Measurements from ENCODE around the gene IL16.
A peak's percentile ranks its signal among the peaks of the same experiment; 100 is the strongest.

IL16 gene

DNA sequence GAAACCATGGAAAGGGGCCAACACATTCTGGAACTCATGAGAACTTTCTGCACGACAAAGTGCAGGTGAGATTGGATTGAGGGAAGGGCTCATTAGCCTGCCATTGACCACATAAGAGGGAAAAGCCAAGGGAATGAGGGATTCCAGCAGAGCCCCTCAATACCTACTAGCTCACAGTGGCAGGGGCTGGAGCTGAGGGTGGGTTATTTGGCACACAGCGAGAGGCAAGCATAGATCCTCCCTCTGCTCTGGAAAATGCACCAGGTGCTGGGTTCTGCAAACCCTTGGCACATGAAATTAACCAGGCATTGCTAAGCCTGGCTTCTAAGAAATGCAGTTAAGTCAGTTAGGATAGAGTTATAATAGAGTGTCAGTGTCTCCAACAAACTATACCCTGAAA is 60.8 kb downstream of the IL16 start:
- no peak for DNase-seq

DNA sequence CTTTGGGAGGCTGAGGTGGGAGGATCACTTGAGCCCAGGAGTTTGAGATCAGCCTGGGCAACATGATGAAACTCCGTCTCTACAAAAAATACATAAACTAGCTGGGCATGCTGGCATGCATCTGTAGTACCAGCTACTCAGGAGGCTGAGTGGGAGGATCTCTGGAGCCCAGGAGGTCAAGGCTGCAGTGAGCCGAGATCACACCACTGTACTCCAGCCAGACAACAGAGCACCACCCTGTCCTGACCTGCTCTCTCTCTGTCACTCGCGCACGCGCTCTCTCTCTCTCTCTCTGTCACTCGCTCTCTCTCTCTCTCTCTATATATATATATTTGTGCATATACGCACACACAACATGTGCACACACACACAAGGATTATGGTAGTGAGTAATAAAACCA is 61.8 kb downstream of the IL16 start:
- DNase-seq: no peak

DNA sequence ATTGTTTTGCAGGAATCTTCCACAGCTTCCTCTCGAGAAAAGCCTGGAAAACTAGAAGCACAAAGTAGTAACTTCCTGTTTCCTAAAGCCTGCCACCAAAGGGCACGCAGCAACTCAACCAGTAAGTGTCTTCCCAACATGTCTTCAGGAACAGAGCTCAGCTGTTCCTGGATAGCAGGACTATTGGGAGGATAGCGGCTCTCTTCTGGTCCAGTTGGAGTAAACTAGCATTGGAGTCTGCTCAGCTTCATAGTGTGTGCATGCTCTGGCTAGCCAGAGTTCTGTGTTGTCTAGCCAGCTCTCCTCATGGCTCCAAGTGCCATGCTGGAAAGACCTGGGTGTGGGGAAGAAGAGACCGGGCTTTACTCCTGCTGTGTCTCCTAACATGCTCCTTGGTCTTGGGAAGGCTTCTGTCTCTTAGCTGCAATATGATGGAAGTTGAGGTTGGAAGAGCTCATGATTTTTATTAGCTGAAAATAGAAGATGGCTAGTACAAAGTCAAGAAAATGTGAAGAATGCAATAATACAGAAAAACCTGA is 63.1 kb downstream of the IL16 start:
- DNase-seq: no peak

DNA sequence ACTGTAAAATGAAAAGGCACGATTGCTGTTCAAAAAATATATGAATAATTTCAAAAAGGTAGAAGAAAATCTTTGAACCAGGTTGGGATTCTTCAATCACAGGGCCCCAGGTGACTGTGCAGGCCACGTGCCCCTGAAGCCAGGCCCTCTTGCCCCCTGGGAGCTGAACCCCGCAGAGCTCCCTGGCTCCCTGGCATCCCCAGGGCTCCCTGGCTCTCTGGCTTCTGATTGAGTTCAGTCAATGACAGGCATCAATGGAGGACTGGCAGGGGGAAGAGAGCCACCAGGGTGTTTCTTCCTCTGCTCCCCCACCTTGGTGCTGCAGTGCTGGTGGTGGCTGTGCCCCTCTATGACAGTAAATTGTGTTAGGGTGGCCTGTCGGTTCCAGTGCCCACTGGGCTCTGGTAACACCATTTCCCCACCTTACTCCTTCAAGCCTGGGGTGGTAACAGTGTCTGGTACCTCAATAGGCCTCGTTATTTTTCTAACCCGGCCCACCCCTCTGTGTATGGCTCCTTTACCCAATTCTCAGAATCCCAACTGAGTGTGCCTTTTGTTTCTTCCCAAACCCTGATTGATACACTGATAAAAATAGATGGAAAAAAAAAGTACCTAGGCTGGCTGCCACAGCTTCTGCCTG is 64.6 kb downstream of the IL16 start:
- DNase-seq: no peak

DNA sequence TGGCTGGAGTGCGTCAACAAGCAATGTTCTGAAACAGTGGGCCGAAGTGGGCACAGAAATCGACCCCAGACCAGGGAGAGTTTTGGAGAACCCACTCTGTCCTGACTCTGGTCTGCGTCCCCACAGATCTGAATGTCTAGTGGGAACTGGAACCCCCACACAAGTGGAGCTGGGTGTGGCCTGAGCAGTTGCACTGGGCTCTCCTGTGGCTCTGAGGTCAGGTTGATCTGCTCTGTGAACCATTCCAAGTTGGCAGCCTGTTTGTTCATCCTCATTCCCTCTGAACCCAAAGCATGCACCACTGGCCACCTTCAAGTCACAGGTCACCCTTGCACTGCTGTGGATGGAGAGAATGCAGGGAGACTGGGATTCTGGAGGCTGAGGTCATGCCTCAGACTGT is 66.8 kb downstream of the IL16 start:
- DNase-seq: no peak

DNA sequence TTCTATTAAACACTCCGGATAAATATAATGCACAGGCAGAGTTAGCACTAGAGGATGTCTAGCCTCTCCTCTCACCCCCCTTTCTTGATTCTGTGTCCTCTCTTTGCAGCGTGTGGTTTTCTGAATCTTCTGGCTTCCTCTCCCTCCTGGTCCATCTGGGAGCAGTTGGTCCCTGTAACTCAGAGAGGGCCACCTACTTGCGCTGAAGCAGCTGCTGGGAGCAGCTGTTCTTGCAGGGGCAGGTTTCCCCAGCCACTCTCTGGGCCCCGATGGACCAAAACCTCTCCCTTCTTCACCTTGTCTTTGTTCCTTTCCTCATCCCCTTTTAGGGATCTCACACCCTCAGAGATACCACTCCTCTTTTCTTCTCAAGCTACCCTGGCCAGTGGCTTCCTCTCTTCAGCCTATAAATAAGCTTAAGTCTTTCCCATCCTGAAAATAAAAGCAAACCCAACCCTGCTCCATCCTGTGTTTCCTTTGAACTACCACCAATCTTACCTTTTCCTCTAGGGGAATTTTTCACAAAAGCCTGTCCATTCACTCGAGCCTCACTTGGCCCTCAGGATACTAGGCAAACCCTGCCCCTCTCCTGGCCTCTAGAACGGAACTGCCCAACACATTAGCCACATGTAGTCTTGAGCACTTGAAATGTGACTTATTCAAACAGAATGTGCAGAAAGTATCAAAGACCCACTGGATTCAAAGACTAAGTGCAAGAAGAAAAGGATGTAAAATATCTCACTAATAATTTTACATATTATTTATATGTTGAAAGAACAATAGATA is 67.6 kb downstream of the IL16 start:
- no peak for DNase-seq

DNA sequence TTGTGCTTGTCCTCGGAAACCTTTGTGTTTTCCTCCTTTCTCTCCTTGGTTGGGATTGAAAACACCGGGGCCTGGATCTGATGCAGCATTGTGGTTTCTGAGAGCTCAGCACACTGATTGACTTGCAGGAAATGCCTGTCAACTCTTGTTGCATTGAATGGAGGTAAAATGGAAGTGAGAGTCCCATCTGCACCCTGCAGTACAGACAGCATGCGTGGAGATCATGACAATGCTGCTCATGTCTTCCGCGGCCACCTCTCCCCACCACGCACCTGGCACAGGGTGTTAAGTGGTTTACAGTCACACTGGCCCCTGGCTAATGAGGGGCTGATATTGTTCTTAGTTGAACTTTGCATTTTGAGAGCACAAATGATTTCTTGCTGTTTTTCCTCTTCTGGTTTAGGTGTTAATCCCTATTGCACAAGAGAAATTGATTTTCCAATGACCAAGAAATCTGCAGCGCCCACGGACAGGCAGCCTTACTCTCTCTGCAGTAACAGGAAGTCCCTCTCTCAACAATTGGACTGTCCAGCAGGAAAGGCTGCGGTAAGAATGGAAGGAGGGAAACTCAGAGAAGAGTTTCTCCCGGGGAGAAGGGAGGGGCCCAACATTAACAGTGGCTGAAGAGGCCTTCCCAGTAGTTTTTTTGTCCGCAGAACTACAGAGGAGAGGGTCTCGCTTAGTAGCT is 68.7 kb downstream of the IL16 start:
- DNase-seq: no peak

DNA sequence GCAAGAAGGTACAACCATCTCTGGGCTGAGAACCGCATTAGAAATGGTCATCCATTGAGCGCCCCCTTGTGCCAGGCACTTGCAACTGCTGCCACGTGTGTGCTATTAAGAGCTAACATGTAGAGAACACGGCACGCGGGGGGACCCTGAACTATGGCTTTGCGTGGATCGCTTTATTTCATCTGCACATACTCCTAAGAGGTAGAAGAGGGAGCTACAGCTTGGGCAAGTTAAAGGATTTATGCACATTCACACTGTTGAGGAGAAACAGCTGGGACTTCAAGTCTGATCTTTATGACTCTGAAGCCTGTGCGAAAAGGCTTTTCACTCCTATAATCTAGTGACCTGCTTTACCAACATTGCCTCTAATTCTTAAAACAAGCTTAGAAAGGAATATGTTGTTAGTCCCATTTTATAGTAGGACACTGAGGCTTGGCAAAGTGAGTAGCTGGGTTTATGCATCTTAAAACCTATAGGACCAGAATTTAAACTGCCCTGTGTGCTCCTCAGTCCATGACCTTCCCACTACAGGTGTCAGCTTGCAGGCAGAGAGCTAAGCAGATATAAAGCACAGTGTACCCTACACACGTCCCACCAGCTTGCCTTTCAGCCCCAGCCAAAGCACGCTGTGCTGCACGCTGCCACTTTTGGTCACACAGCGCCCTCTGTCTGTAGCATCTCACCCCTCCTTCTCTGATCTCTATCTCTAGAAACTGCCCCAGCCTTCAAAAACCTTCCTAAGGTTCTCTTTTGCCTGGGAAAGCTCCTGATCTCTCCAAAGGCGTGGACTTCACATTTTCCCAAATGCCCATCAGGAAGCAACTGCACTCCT is 69.5 kb downstream of the IL16 start:
- peak; percentile 74 for DNase-seq

DNA sequence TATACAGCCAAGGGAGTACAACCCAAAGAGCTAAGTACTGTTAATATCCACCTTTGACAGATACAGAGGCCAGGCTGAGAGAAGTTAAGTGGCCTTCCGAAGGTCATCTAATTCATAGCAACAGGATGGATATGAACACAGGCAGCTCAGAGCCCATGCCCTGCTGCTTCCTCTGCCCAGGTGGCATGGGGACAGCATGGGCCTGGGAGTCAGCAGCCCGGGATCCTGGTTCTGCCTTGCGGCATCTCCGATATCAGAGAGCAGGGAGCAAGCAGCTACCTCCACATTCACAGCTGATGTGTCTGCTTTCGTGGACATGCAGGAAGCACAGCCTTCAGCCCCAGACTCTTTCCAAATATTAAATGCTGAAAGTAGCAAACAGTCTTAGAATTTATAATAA is 71.7 kb downstream of the IL16 start:
- DNase-seq: no peak

DNA sequence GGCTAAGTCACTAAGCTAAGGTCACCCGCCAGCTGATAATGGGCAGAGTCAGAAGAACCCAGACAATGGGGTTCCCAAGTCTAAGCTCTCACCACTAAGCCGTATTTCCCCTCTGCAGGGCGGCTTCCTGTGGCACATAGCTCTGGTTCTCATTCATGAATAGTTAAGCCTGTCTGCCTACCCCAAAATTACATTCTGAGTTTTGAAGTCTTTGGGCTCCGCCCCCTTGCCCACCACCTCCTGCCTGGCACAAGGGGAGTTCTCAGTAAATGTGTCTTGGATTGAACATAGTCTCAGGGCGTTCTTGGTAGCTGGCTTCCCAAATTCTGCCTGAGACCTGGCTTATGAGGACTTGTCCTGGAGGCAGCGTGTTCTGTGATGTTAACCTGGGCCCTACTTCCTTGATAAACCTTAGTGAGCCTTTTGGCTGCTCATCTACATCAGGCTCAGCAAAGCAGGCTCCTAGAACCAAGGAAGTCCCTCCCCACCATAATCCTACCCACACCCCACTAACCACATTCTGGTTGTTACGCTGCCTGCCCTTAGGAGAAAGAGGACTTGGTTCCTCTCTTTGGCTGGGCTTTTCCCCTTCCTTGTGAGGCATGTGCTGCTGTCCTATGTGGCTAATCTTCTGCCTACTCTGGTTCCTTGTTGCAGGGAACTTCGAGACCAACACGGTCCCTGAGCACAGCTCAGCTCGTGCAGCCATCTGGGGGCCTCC is 72.4 kb downstream of the IL16 start:
- no peak for DNase-seq

DNA sequence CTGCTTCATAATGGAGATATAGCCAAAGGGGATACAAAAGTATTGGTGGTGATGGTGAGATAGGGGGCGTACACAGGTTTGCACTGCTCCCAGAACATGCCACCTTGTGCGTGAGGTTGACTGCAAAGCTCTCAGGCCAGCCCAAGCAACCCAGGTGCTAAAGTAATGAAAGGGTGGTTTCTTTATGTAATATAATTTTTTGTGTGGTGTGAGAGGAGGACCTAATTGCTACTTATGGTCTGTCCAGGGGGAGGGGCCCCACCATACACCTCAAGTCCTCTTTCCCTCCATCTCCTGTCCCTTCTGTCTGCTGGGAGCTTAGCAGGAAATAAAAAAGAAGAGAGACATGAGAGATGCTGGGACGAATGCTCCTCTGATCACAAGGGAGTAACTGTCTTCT is 73.5 kb downstream of the IL16 start:
- DNase-seq: no peak

DNA sequence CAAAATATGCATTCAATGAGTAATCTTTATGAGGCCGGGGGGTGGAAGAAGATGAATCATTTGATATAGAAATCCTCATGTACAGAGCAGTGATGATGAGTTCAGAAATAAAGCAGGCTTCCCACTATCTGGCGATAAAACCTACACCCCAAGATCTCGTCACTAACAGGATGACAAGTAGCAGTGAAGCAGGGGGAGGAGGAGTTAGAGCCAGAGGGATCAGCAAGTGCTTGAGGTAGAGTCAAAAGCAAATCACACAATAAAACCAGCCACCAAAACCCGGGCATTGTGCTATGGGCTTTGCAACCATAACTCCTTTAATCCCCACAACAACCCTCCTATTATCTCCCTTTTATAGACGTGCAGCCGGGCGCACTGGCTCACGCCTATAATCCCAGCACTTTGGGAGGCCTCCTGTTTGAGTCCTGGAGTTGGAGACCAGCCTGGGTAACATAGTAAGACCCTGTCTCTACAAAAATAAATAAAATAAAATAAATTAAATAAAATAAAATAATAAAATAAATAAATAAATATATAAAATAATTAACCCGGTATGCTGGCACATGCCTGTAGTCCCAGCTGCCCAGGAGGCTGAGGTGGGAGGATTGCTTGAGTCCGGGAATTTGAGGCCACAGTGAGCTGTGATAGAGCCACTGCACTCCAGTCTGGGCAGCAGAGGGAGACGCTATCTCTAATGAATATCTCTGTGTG is 74.3 kb downstream of the IL16 start:
- DNase-seq: no peak

DNA sequence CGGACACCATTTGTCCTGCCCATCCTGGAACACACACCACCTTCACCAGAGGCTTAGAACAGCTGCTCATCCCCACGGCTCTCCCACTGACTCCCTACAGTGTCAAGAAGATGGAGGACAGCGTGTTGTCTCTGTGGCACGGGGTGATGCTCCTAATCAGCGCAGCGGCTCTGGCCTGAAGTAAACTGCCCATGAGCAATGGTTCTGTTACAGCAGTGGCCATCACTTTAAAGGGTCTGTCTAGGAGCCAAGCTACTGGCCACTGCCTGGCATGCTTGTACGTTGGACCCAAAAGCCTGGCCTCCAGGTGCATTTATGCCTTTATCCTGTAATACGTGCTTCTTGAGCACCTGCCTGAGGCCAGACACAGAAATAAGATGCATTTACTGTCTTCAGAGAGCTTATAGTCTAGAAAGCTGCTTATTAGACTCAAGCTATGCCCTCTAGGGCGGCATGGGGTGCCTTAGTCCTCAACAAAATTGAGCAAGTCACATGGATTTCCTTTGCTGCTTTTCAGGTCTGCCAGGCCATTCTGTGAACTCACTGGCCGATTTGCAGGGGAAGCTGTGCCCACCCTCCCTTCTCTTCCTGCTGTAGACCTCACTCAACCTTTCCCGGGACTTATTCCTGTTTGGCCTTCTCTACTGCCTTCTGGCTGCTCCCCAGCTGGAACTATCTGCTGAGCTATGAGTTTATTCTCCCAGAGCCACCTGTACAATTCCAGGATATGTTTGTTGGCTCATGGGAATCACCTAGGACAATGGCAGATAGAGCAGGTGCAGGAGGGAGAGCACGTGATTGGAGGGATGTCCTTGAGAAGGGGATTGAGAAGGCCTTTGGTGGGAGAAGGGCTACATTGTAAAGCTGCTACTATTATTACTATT is 75.3 kb downstream of the IL16 start:
- DNase-seq: no peak

DNA sequence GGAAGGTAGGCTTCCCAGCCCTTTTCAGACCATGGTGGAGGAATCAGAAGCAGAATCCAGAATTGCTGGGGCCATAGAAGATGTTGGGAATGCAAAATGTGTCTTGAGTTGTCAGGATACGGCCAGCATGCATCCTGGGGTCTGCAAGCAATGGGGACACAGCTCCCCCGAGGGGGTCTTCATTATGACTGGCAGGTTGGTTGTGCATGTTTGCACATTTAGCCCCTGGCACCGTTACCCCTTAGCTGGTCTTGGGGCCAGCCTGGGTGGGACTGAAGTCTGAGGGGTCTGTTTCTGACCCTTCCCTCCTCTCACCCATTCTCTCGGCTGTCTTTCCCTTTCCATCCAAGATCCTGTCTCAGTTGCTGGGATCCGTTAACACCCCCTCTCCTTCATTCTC is 76.5 kb downstream of the IL16 start:
- DNase-seq: no peak

DNA sequence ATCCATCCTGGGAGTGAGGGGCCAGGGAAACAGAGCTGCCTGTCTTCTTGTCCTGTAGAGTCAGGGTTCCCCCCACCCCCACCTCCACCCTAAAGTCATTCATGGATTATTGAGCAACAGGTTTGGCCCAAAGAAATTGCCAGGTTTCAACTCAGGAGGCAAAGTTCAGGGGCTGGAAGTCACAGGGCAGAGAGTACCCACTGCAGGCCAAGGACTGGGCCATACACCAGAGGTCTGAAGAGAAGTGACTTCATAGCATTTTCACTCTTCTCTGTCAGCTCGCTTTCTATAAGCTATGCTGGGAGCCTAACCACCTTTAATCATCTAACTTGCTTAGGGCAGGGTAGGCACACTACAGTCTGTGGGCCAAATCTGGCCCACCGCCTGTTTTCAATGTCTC is 77.2 kb downstream of the IL16 start:
- DNase-seq: no peak

DNA sequence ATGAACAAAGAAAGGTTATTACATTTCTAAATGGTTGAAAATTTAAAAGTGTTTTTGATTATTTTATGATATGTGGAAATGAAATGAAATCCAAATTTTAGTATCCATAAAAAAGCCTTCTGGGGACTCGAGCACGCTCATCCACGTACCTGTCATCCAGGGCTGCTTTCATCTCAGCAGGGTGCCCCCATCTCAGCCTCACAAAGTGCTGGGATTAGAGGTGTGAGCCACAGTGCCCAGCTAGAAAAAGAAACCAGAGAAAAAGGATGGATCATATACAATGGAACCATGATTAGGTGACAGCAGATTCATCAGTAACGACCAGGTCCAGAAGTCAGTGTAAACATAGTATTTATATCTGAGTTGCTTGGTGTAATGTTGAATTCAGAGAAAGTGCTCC is 77.6 kb downstream of the IL16 start:
- DNase-seq: no peak

DNA sequence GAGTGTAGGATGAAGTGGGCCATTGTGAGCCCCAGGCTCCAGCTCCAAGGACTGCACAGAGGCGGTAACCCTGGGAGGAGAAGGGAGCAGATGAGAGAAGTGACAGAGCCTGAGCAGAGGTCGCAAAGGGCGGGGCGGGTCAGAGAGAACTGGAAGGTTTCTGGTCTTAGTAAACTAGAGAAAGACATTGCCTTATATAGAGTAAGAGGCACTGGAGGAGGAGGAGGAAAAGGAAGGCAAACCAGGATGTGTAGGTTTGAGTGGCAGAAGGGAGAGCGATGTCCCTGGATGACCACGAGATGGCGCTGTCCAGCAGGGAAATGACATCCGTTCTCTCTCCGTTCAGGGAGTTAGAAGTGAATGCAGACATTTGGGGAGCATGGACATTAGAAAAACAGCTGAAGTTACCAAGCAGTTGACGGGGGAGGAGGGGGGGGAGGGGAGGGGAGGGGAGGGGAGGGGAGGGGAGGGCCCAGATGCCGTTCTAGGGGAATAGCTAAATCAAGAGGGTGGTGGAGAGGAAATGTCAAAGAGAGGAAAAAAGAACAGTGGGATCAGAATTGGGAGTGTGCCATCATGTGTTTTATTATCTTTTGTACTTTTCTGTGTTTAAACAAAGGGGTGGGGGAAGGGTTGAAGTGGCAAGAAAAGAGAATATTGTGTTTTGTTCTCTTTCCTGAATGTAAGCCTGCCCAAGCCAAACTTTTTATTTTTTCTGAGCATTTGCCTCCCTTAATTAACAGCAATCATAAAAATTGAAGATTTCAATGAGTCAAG is 78.4 kb downstream of the IL16 start:
- DNase-seq: no peak

DNA sequence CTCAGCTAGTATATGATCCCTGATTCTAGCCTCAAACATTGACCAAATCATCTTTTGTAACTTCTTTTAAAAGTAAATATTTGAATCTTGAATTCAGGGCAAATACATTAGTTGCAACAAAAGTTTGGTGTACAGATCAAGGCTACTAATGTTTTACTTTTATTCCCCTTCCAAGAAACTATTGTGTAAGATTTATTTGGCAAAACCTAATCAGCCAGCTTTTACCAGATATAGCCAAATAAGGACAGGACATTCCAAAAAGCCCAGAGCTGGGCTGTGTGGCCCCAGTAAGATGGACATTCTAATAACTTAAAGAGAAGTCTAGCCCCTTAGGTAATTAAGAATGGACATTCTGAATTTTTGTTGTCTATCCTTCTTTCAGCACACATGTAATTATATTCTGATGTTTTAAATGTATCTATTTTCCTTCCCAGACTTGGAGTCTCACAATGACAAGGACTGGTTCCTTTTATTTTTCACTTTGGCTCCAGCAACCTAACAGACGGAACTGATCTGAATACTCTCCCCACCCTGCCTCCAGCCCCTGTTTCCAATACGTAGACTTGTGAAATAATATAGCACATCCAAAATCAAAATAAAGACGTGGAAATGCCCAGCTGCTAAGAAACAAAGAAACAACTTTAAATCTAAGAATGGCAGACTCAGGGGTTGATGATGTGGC is 79.2 kb downstream of the IL16 start:
- no peak for DNase-seq

DNA sequence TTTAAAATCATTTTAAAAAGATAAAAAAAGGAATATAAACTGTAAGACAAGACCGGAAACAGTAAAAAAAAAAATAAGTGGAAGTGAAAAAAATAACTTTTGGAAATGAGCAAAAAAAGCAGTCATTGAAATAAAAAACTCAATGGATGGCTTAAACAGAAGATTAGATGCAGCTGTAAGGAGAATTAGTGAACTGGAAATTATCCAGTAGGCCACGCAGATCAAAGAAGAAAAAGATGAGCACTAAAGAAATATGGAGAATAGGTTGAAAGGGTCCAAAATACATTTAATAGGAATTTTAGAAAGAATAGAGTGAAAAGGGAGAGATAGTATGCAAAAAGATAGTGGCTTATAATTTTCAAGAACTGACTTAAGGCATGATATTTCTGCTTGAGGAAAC is 80.3 kb downstream of the IL16 start:
- no peak for DNase-seq
